WERI-Rb-1 (cell line): Measurements from ENCODE around the gene TRUB1.

ENCODE experiments used
- DNase-seq: peaks from one replicate; pipeline ENCODE4 v3.0.0-alpha.2; 2020
- H3K27ac ChIP-seq: fragments of 250-450 bp; sonication (Bioruptor Pico); 2 replicates; pipeline ENCODE4 v1.5.1; 2020; ENCODE audit warnings: mild to moderate bottlenecking, moderate library complexity
- H3K27me3 ChIP-seq: fragments of 250-450 bp; sonication (Bioruptor Pico); 2 replicates; pipeline ENCODE4 v1.5.1; 2021; ENCODE audit warnings: mild to moderate bottlenecking, low read depth, moderate library complexity; ENCODE audit not compliant: insufficient read depth, severe bottlenecking
- H3K36me3 ChIP-seq: fragments of 250-450 bp; sonication (Bioruptor Pico); 2 replicates; pipeline ENCODE4 v1.5.1; 2020; ENCODE audit warnings: mild to moderate bottlenecking, moderate library complexity
- H3K4me3 ChIP-seq: 2 replicates; pipeline ENCODE4 v1.5.1; 2011; ENCODE audit warnings: low read depth, mild to moderate bottlenecking, control low read depth, low read length
- H3K9me3 ChIP-seq: fragments of 250-450 bp; sonication (Bioruptor Pico); 2 replicates; pipeline ENCODE4 v1.5.1; 2021; ENCODE audit warnings: mild to moderate bottlenecking, moderate library complexity; ENCODE audit not compliant: severe bottlenecking
- TF ChIP-seq, protein P1 (sequence below): IDR thresholded peaks from 2 replicates; pipeline ENCODE4 v1.5.1; 2011; ENCODE audit warnings: low read depth, mild to moderate bottlenecking, control low read depth, inconsistent platforms, low read length

TRUB1 gene

DNA sequence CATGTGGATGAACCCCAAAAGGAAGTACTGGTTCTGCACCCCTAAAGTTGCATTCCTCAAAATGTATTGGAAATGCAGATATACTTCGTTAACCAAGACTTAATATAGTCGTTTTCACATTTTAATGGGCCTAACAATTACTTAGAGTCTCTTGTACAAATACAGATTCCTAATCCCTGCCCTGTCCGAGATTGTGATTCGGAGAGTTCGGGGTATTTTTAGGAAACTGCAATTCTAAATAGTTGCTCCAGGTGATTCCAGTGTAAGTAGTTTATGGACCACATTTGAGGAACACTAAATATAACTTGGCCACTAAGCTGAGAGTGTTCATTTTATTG is 830 bp downstream of the TRUB1 start:
- peak overlapping the region; percentile 85 for H3K27ac ChIP-seq

DNA sequence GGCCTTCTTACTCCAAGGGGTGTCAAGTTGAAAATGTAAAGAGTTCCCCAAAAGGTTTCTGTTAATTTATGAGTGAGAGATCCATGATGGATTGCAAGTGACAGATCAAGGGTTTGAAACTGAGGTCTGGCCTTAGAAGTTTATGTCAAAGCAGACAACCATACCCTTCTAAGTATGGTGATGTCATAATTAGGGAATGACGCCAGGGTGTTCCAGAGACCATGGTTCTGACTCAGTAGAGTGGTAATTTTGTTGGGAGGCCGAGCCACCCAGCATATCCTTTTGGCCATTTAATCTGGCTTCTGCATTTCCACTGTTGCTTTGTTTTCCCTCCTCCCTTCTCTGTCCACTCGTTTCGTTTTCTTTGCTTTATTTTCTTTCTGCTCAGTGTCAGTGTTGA is 2.7 kb downstream of the TRUB1 start:
- Histone ChIP-seq H3K9me3 (no peaks in the 10 kb centered on the region), H3K36me3 (peaks cover 27% of the 10 kb centered on the region), H3K27me3 (no peaks in the 10 kb centered on the region), H3K27ac (no peak overlapping the region), H3K4me3 (no peak overlapping the region)
- no peak for DNase-seq
- TF ChIP-seq, protein P1, sequence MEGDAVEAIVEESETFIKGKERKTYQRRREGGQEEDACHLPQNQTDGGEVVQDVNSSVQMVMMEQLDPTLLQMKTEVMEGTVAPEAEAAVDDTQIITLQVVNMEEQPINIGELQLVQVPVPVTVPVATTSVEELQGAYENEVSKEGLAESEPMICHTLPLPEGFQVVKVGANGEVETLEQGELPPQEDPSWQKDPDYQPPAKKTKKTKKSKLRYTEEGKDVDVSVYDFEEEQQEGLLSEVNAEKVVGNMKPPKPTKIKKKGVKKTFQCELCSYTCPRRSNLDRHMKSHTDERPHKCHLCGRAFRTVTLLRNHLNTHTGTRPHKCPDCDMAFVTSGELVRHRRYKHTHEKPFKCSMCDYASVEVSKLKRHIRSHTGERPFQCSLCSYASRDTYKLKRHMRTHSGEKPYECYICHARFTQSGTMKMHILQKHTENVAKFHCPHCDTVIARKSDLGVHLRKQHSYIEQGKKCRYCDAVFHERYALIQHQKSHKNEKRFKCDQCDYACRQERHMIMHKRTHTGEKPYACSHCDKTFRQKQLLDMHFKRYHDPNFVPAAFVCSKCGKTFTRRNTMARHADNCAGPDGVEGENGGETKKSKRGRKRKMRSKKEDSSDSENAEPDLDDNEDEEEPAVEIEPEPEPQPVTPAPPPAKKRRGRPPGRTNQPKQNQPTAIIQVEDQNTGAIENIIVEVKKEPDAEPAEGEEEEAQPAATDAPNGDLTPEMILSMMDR, result no peak

More for the DNA sequence above, 830 bp downstream of the TRUB1 start:
- no peak for DNase-seq
- Histone ChIP-seq H3K9me3 (no peaks in the 10 kb centered on the region), H3K27me3 (no peaks in the 10 kb centered on the region), H3K36me3 (peaks cover 13% of the 10 kb centered on the region), H3K4me3 (peak overlapping the region; percentile 94)
- TF ChIP-seq, protein P1, result no peak

DNA sequence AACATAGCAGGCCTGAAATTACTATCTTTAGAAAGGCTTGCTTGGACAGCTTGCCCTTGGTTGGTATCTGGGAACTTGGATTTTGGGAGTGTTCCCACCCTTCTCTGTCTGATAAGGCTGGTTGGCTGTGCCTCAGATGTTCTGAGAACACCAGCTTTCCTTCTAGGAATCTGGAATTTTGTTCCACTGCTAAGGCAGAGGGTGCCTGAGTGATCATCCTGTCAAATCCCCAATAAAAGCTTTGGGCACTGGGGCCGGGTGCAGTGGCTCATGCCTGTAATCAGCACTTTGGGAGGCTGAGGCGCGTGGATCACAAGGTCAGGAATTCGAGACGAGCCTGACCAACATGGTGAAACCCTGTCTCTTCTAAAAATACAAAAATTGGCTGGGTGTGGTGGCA is 5.0 kb downstream of the TRUB1 start:
- H3K4me3 ChIP-seq, result no peak overlapping the region
- TF ChIP-seq, protein P1, result no peak
- peaks cover 31% of the 10 kb centered on the region for H3K36me3 ChIP-seq
- no peaks in the 10 kb centered on the region for H3K27me3 ChIP-seq
- DNase-seq, result no peak
- no peaks in the 10 kb centered on the region for H3K9me3 ChIP-seq
- no peak overlapping the region for H3K27ac ChIP-seq

DNA sequence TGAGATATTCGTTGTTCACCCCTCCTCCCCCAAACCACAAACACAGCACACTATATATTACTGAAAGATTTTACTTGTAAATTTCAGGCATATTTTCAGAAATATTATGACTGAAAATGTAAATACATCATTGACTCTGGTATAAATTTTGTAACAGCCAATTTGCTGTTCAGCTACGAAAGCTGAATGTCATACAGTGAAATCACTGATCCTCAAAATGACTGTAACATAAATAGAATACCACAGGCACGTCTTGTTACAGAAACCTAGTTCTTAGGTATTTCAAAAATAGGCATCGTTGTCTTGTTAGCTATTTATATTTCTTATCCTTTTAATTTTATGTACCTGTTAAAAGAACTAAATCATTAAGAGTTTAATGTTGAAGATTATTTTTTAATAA is 15.1 kb downstream of the TRUB1 start:
- H3K36me3 ChIP-seq, result peaks cover 9% of the 10 kb centered on the region
- no peaks in the 10 kb centered on the region for H3K9me3 ChIP-seq
- no peak overlapping the region for H3K27ac ChIP-seq
- no peak for DNase-seq
- no peak overlapping the region for H3K4me3 ChIP-seq
- TF ChIP-seq, protein P1, result no peak
- H3K27me3 ChIP-seq, result no peaks in the 10 kb centered on the region

DNA sequence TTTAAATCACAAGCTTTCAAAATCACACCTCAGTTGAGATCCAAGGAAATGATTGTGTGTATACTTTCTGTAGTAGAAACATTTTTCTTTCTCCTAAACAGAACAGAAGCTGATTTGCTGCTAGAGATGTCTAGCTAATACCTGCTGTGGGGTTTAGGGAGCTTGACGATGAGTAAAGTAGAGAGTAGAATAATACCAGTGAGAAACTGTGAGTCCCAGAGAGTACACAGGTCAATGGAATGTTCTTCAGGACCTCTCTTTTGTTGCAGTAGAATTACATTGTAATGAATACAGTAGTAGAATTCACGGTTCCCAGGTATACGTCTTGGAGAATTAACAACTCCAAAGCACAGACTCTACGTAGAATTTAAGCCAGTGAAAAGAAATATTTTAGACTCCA is 18.0 kb downstream of the TRUB1 start:
- no peak overlapping the region for H3K27ac ChIP-seq
- DNase-seq, result no peak
- no peaks in the 10 kb centered on the region for H3K27me3 ChIP-seq
- H3K9me3 ChIP-seq, result no peaks in the 10 kb centered on the region
- TF ChIP-seq, protein P1, result no peak
- peaks cover 3% of the 10 kb centered on the region for H3K36me3 ChIP-seq
- no peak overlapping the region for H3K4me3 ChIP-seq

DNA sequence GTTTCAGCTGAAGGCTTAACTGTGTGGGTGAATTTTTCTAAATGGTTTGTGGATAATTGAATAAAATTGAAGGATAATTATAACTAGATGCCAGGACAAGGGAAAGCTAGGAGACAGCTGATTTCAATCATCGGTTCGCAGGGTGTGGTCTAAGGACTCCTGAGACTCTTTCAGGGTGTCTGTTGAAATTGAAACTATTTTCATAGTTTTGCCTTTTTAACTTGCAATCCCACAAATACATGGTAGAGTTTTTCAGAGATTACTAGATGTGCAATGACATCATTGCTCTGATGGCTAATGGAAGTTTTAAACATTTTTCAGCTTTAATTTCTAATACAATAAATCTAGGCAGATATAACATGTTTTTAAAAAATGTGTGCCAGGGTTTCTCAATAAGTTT is 18.5 kb downstream of the TRUB1 start:
- TF ChIP-seq, protein P1, result no peak
- H3K27me3 ChIP-seq, result no peaks in the 10 kb centered on the region
- H3K4me3 ChIP-seq, result no peak overlapping the region
- H3K36me3 ChIP-seq, result peaks cover 3% of the 10 kb centered on the region
- H3K27ac ChIP-seq, result no peak overlapping the region
- H3K9me3 ChIP-seq, result no peaks in the 10 kb centered on the region
- no peak for DNase-seq
